CD4-positive, alpha-beta T cell treated with Interleukin-4 for 1 hour (primary cell): ENCODE results near the gene CHST9.

Experiments
- DNase-seq, 2 donors: peaks; one replicate each; pipeline ENCODE4 v3.0.0-alpha.2; 2020 to 2022

Gene CHST9

GRCh38 chr18:27075828-27076227 lies 109.3 kb downstream of the CHST9 start:
- DNase-seq, result no peak

- DNase-seq, result no peak
Measured at GRCh38 chr18:27073404-27073830, 111.7 kb downstream of the CHST9 start.

GRCh38 chr18:27064673-27065072 lies 120.4 kb downstream of the CHST9 start:
- DNase-seq, result no peak

GRCh38 chr18:27062802-27063201 lies 122.3 kb downstream of the CHST9 start:
- no peak for DNase-seq

GRCh38 chr18:27061488-27062095 lies 123.5 kb downstream of the CHST9 start:
- no peak for DNase-seq

GRCh38 chr18:27057519-27058234 lies 127.4 kb downstream of the CHST9 start:
- no peak for DNase-seq

- DNase-seq, result no peak
Measured at GRCh38 chr18:27054926-27055325, 130.2 kb downstream of the CHST9 start.

- DNase-seq, result no peak
Measured at GRCh38 chr18:27049969-27050368, 135.1 kb downstream of the CHST9 start.

GRCh38 chr18:27045342-27045741 lies 139.8 kb downstream of the CHST9 start:
- DNase-seq, result no peak

- DNase-seq, result no peak
Measured at GRCh38 chr18:27042177-27042576, 142.9 kb downstream of the CHST9 start.

GRCh38 chr18:27040796-27041195 lies 144.3 kb downstream of the CHST9 start:
- no peak for DNase-seq

GRCh38 chr18:27033722-27034121 lies 151.4 kb downstream of the CHST9 start:
- DNase-seq, result no peak

- no peak for DNase-seq
Measured at GRCh38 chr18:27030421-27030820, 154.7 kb downstream of the CHST9 start.

- DNase-seq, result no peak
Measured at GRCh38 chr18:27022477-27022876, 162.6 kb downstream of the CHST9 start.

GRCh38 chr18:27017901-27018500 lies 167.1 kb downstream of the CHST9 start:
- DNase-seq, result no peak

GRCh38 chr18:27014841-27015240 lies 170.3 kb downstream of the CHST9 start:
- DNase-seq, result no peak

- DNase-seq, result no peak
Measured at GRCh38 chr18:27010784-27011183, 174.3 kb downstream of the CHST9 start.

- no peak for DNase-seq
Measured at GRCh38 chr18:27009293-27009692, 175.8 kb downstream of the CHST9 start.

- no peak for DNase-seq
Measured at GRCh38 chr18:27008575-27008974, 176.5 kb downstream of the CHST9 start.

GRCh38 chr18:27007880-27008279 lies 177.2 kb downstream of the CHST9 start:
- no peak for DNase-seq

GRCh38 chr18:27005589-27005988 lies 179.5 kb downstream of the CHST9 start:
- DNase-seq, result no peak

GRCh38 chr18:27004056-27004829 lies 180.9 kb downstream of the CHST9 start:
- DNase-seq, result no peak

- no peak for DNase-seq
Measured at GRCh38 chr18:26999797-27000196, 185.3 kb downstream of the CHST9 start.

- DNase-seq, result no peak
Measured at GRCh38 chr18:26993568-26993967, 191.5 kb downstream of the CHST9 start.
